Testis (tissue), 2 donors: ENCODE results near the gene POU5F2.

Source experiments
- CTCF ChIP-seq, 3 experiments: fragments of 450-650 bp in 2 of 3; fragments of 200-600 bp in 1 of 3; sonication (generic) in 1 of 3; IDR thresholded peaks; one replicate each; pipeline ENCODE4 v1.5.1; 2016 to 2019; ENCODE audit warnings: antibody characterized with exemption in 3 of 3, mild to moderate bottlenecking in 2 of 3, moderate library complexity in 1 of 3
- POLR2A ChIP-seq: fragments of 450-650 bp; IDR thresholded peaks from one replicate; pipeline ENCODE4 v1.6.1; 2017; ENCODE audit warnings: antibody characterized with exemption, mild to moderate bottlenecking, moderate library complexity

GRCh38 chr5:93790401-93790800, 49.0 kb upstream of the POU5F2 start:
- TF ChIP-seq POLR2A (no peak), CTCF (IDR thresholded peaks at IDR 0.05) (no peak)
